ENCODE data around the gene ROR1. TPM values are rescaled to one million over a fixed set of nuclear protein-coding genes. Genes with fewer than 3 reads are reported as not detected.

The ROR1 gene
- total RNA-seq, 4 donors from 2014 or later, result 5.1 to 7.3 (median 6.5) TPM

DNA sequence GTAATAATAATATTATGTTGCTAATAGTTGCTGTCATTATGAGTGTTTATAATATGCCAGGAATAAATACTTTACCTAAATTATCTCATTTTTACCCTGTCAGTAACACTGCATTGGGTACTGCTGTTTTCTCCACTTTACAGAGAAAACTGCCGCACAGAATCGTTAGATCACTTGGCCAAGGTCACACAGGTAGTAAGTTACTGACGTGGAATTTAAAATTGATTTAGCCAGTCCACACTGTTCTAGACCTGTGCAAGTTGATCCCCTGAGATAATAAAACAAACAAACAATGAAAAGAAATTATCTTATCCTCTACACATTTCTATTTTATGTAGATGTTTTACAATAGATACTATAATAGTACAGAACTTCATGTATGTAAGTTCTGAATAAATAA, 174.1 kb downstream of the ROR1 start:
- Histone ChIP-seq H3K27ac (replicated peaks in 1 of 4) (no peak overlapping the region), H3K4me1 (peaks cover 16 to 25% (median 18%) of the 10 kb centered on the region in 4 donors), H3K9me3 (no peaks in the 10 kb centered on the region), H3K36me3 (no peaks in the 10 kb centered on the region), H3K4me3 (no peak overlapping the region), H3K27me3 (no peaks in the 10 kb centered on the region)
- WGBS, result 97% methylated on average over 3 of the region's 3 CpGs
- no peak for DNase-seq (ENCODE audit: extremely low spot score)
- intact Hi-C loops (cut with DNase I), result no loop called here
- TF ChIP-seq EP300 (IDR thresholded peaks at IDR 0.05) (no peak), POLR2A (IDR thresholded peaks at IDR 0.05; ENCODE audit: low read depth) (no peak), POLR2AphosphoS5 (IDR thresholded peaks at IDR 0.05) (no peak)
- TF ChIP-seq, protein P1, sequence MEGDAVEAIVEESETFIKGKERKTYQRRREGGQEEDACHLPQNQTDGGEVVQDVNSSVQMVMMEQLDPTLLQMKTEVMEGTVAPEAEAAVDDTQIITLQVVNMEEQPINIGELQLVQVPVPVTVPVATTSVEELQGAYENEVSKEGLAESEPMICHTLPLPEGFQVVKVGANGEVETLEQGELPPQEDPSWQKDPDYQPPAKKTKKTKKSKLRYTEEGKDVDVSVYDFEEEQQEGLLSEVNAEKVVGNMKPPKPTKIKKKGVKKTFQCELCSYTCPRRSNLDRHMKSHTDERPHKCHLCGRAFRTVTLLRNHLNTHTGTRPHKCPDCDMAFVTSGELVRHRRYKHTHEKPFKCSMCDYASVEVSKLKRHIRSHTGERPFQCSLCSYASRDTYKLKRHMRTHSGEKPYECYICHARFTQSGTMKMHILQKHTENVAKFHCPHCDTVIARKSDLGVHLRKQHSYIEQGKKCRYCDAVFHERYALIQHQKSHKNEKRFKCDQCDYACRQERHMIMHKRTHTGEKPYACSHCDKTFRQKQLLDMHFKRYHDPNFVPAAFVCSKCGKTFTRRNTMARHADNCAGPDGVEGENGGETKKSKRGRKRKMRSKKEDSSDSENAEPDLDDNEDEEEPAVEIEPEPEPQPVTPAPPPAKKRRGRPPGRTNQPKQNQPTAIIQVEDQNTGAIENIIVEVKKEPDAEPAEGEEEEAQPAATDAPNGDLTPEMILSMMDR (IDR thresholded peaks at IDR 0.05), result no peak

GRCh38 chr1:63950023-63950422, 176.2 kb downstream of the ROR1 start:
- peaks cover 0 to 18% (median 12%) of the 10 kb centered on the region in 4 donors for H3K9me3 ChIP-seq
- DNase-seq (ENCODE audit: extremely low spot score), result no peak
- TF ChIP-seq, protein P1 (IDR thresholded peaks at IDR 0.05), result no peak
- TF ChIP-seq POLR2A (IDR thresholded peaks at IDR 0.05; ENCODE audit: low read depth) (no peak), POLR2AphosphoS5 (IDR thresholded peaks at IDR 0.05) (no peak), EP300 (IDR thresholded peaks at IDR 0.05) (no peak)
- H3K27ac ChIP-seq (replicated peaks in 1 of 4), result peak overlapping the region in 1 of 4 donors; percentile 18
- intact Hi-C loops (cut with DNase I), result no loop called here
- H3K36me3 ChIP-seq, result no peaks in the 10 kb centered on the region
- no peaks in the 10 kb centered on the region for H3K27me3 ChIP-seq
- peaks cover 16 to 25% (median 18%) of the 10 kb centered on the region in 4 donors for H3K4me1 ChIP-seq
- no peak overlapping the region for H3K4me3 ChIP-seq
- 66% methylated on average over 3 of the region's 3 CpGs for WGBS

- Histone ChIP-seq H3K4me3 (no peak overlapping the region), H3K4me1 (peaks cover 17 to 25% (median 21%) of the 10 kb centered on the region in 4 donors), H3K36me3 (no peaks in the 10 kb centered on the region), H3K9me3 (peaks cover 0 to 21% (median 12%) of the 10 kb centered on the region in 4 donors), H3K27me3 (no peaks in the 10 kb centered on the region), H3K27ac (replicated peaks in 1 of 4) (no peak overlapping the region)
- WGBS, result 81% methylated on average over 5 of the region's 5 CpGs
- intact Hi-C loops (cut with DNase I), result no loop called here
- no peak for DNase-seq (ENCODE audit: extremely low spot score)
- TF ChIP-seq, protein P1 (IDR thresholded peaks at IDR 0.05), result no peak
These were observed 177.5 kb downstream of the ROR1 start for GRCh38 chr1:63951059-63951946.

DNA sequence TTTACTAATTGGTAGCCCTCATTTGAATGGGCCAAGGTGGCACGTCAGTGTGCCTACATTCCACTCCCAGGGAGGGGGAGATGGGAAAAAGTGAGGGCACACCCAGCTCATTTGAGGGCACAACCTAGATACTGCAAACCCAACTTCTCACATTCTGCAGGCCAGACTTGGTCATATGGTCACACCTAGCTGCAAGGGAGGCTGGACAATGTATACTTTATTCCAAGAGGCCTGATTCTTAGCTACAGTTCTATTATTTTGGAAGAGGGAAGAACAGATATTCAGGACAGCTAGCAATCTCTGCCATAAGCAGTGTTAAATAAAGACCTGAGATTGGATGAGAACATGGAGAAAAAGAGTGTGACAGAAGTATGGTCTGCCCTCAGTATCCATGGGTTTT, 180.4 kb downstream of the ROR1 start:
- no peaks in the 10 kb centered on the region for H3K27me3 ChIP-seq
- no peak for DNase-seq (ENCODE audit: extremely low spot score)
- H3K27ac ChIP-seq (replicated peaks in 1 of 4), result no peak overlapping the region
- intact Hi-C loops (cut with DNase I), result no loop called here
- TF ChIP-seq, protein P1 (IDR thresholded peaks at IDR 0.05), result no peak
- TF ChIP-seq POLR2A (IDR thresholded peaks at IDR 0.05; ENCODE audit: low read depth) (no peak), EP300 (IDR thresholded peaks at IDR 0.05) (no peak)
- peaks cover 0 to 21% (median 15%) of the 10 kb centered on the region in 4 donors for H3K9me3 ChIP-seq
- peaks cover 6 to 11% (median 10%) of the 10 kb centered on the region in 4 donors for H3K4me1 ChIP-seq
- no peak overlapping the region for H3K4me3 ChIP-seq
- 100% methylated on average over 1 of the region's 1 CpG for WGBS
- no peaks in the 10 kb centered on the region for H3K36me3 ChIP-seq
